Mesendoderm (in vitro differentiated cells): ENCODE results near the gene MMP27.
A peak's percentile ranks its signal among the peaks of the same experiment; 100 is the strongest.

Experiments used
- DNase-seq: peaks from one replicate; pipeline ENCODE4 v3.0.0; 2013
- H2AK5ac ChIP-seq: 2 replicates; pipeline ENCODE4 v1.6.1; 2013; ENCODE audit warnings: low read length, inconsistent platforms
- H2BK120ac ChIP-seq: 2 replicates; pipeline ENCODE4 v1.6.1; 2013; ENCODE audit warnings: low read depth, mild to moderate bottlenecking, low read length, moderate library complexity, mixed read lengths
- H2BK15ac ChIP-seq: replicated peaks from 2 replicates; pipeline ENCODE4 v1.6.1; 2013; ENCODE audit warnings: low read depth, mild to moderate bottlenecking, moderate library complexity
- H2BK5ac ChIP-seq: 2 replicates; pipeline ENCODE4 v1.6.1; 2013; ENCODE audit warnings: low read length, inconsistent platforms
- H3K18ac ChIP-seq: 2 replicates; pipeline ENCODE4 v1.6.1; 2013; ENCODE audit warnings: mild to moderate bottlenecking, low read length, mixed read lengths
- H3K23ac ChIP-seq: one replicate; pipeline ENCODE4 v1.6.1; 2013; ENCODE audit warnings: low read length
- H3K27ac ChIP-seq: 2 replicates; pipeline ENCODE4 v1.5.1; 2013; ENCODE audit warnings: low read depth, mild to moderate bottlenecking, inconsistent platforms, low read length, moderate library complexity
- H3K27me3 ChIP-seq: 2 replicates; pipeline ENCODE4 v1.6.1; 2013; ENCODE audit warnings: low read length, control low read depth, mild to moderate bottlenecking, inconsistent platforms; ENCODE audit not compliant: insufficient read depth, poor library complexity
- H3K36me3 ChIP-seq: 2 replicates; pipeline ENCODE4 v1.6.1; 2013; ENCODE audit warnings: low read length, inconsistent platforms; ENCODE audit not compliant: control insufficient read depth, insufficient read depth
- H3K4ac ChIP-seq: one replicate; pipeline ENCODE4 v1.6.1; 2013; ENCODE audit warnings: low read depth, mild to moderate bottlenecking, low read length, moderate library complexity
- H3K4me1 ChIP-seq: 2 replicates; pipeline ENCODE4 v1.6.1; 2013; ENCODE audit warnings: low read depth, low read length, inconsistent platforms; ENCODE audit not compliant: control insufficient read depth
- H3K4me2 ChIP-seq: 2 replicates; pipeline ENCODE4 v1.6.1; 2013; ENCODE audit warnings: low read length
- H3K4me3 ChIP-seq: 2 replicates; pipeline ENCODE4 v1.5.1; 2013; ENCODE audit warnings: mild to moderate bottlenecking, low read length
- H3K56ac ChIP-seq: one replicate; pipeline ENCODE4 v1.6.1; 2013; ENCODE audit warnings: low read length
- H3K79me1 ChIP-seq: 2 replicates; pipeline ENCODE4 v1.6.1; 2013; ENCODE audit warnings: low read length, inconsistent platforms
- H3K79me2 ChIP-seq: 2 replicates; pipeline ENCODE4 v1.6.1; 2013; ENCODE audit warnings: mild to moderate bottlenecking, low read length; ENCODE audit not compliant: control insufficient read depth, insufficient read depth
- H3K9ac ChIP-seq: 2 replicates; pipeline ENCODE4 v1.6.1; 2013; ENCODE audit warnings: low read length, inconsistent platforms
- H4K5ac ChIP-seq: one replicate; pipeline ENCODE4 v1.6.1; 2013; ENCODE audit warnings: low read length
- H4K8ac ChIP-seq: one replicate; pipeline ENCODE4 v1.6.1; 2013; ENCODE audit warnings: low read depth, mild to moderate bottlenecking, control low read depth, low read length, moderate library complexity
- WGBS: extraction: QIAGEN DNeasy Blood & Tissue Kit; methylation state at CpG from one replicate; pipeline ENCODE4 v1.1.7; 2013; ENCODE audit warnings: low lambda C conversion rate, missing lambda C conversion rate; ENCODE audit not compliant: insufficient coverage; ENCODE audit errors: extremely low coverage; 5-methylcytosine and 5-hydroxymethylcytosine counted together

Gene MMP27

GRCh38 chr11:102664001-102664752 is 41.4 kb downstream of the MMP27 start:
- H2BK15ac ChIP-seq, result no peak overlapping the region

DNA sequence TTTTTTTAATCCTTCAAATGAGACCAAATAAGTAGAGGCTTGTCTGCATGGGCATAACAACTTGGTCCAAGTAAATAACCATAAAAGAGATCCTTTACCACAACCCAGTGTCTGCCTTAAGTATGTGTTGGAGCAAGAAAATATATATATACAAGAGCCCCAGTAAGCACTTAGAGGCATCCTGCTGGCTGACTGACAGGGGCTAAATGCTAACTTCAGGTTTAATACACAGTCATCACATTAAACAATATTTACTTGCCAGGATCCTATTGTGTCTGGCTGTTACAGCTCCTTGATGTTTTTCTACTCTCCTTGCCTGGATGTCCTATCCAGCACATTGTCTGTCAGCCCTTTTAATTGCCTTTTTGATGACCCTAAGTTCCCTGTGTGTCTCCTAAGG is 43.0 kb downstream of the MMP27 start:
- no peak for DNase-seq
- no peak overlapping the region for H3K18ac ChIP-seq
- H3K4ac ChIP-seq, result no peak overlapping the region
- no peaks in the 10 kb centered on the region for H3K79me2 ChIP-seq
- no peak overlapping the region for H2BK15ac ChIP-seq
- H3K79me1 ChIP-seq, result no peaks in the 10 kb centered on the region
- no peak overlapping the region for H3K4me2 ChIP-seq
- no peaks in the 10 kb centered on the region for H3K36me3 ChIP-seq
- H3K27ac ChIP-seq, result no peak overlapping the region
- no peak overlapping the region for H3K9ac ChIP-seq
- no peak overlapping the region for H4K5ac ChIP-seq
- no peak overlapping the region for H3K56ac ChIP-seq
- no peak overlapping the region for H3K23ac ChIP-seq
- H4K8ac ChIP-seq, result no peak overlapping the region
- H3K4me3 ChIP-seq, result no peak overlapping the region
- no peaks in the 10 kb centered on the region for H3K4me1 ChIP-seq
- no peak overlapping the region for H2BK5ac ChIP-seq
- no peak overlapping the region for H2BK120ac ChIP-seq
- no peak overlapping the region for H2AK5ac ChIP-seq
- no peaks in the 10 kb centered on the region for H3K27me3 ChIP-seq

More at GRCh38 chr11:102664001-102664752, 41.4 kb downstream of the MMP27 start:
- Histone ChIP-seq H4K8ac (no peak overlapping the region), H3K9ac (no peak overlapping the region), H4K5ac (no peak overlapping the region), H3K4me2 (no peak overlapping the region), H3K4me1 (no peaks in the 10 kb centered on the region), H3K23ac (no peak overlapping the region), H2BK5ac (no peak overlapping the region), H3K79me2 (no peaks in the 10 kb centered on the region), H3K79me1 (no peaks in the 10 kb centered on the region), H2BK120ac (no peak overlapping the region), H3K56ac (no peak overlapping the region), H3K27me3 (no peaks in the 10 kb centered on the region), H3K36me3 (no peaks in the 10 kb centered on the region), H3K4ac (no peak overlapping the region), H2AK5ac (no peak overlapping the region), H3K4me3 (no peak overlapping the region), H3K18ac (no peak overlapping the region), H3K27ac (no peak overlapping the region)
- no CpG with 5 or more reads among the region's 13 CpGs for WGBS
- DNase-seq, result peak; percentile 33

DNA sequence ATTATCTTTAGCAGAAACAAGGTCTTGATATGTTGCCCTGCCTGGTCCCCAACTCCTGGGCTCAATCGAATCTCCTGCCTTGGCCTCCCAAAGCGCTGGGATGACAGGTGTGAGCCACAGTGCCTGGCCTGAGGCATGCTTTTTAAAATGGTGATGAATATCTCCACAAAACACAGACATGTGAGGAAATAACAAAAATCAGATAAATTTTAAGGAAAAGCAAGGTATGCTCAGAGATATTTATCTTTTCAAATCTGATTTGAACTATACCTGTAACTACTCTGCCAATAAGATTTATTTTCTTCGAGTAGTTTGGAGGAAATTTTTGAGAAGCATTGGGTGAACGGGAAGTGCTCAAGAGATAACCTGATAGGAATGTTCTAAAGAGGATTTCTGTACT is 44.5 kb downstream of the MMP27 start:
- Histone ChIP-seq H2BK120ac (no peak overlapping the region), H3K4me3 (no peak overlapping the region), H4K5ac (no peak overlapping the region), H3K23ac (no peak overlapping the region), H3K4me2 (no peak overlapping the region), H3K27me3 (no peaks in the 10 kb centered on the region), H3K36me3 (no peaks in the 10 kb centered on the region), H3K79me1 (no peaks in the 10 kb centered on the region), H2AK5ac (no peak overlapping the region), H3K4ac (no peak overlapping the region), H3K27ac (no peak overlapping the region), H2BK15ac (no peak overlapping the region), H3K79me2 (no peaks in the 10 kb centered on the region), H2BK5ac (no peak overlapping the region), H4K8ac (no peak overlapping the region), H3K4me1 (no peaks in the 10 kb centered on the region), H3K18ac (no peak overlapping the region), H3K9ac (no peak overlapping the region), H3K56ac (no peak overlapping the region)
- WGBS, result no CpG with 5 or more reads among the region's 4 CpGs
- no peak for DNase-seq

- Histone ChIP-seq H4K8ac (no peak overlapping the region), H2AK5ac (no peak overlapping the region), H3K4me2 (no peak overlapping the region), H3K18ac (no peak overlapping the region), H3K4me3 (no peak overlapping the region), H3K79me1 (no peaks in the 10 kb centered on the region), H3K56ac (no peak overlapping the region), H3K4ac (no peak overlapping the region), H3K23ac (no peak overlapping the region), H3K9ac (no peak overlapping the region), H2BK5ac (no peak overlapping the region), H3K27me3 (no peaks in the 10 kb centered on the region), H2BK120ac (no peak overlapping the region), H2BK15ac (no peak overlapping the region), H4K5ac (no peak overlapping the region), H3K36me3 (no peaks in the 10 kb centered on the region), H3K27ac (no peak overlapping the region), H3K79me2 (no peaks in the 10 kb centered on the region), H3K4me1 (no peaks in the 10 kb centered on the region)
- DNase-seq, result no peak
- no CpG with 5 or more reads among the region's 1 CpG for WGBS
Measured at GRCh38 chr11:102656528-102656927, 49.0 kb downstream of the MMP27 start.

DNA sequence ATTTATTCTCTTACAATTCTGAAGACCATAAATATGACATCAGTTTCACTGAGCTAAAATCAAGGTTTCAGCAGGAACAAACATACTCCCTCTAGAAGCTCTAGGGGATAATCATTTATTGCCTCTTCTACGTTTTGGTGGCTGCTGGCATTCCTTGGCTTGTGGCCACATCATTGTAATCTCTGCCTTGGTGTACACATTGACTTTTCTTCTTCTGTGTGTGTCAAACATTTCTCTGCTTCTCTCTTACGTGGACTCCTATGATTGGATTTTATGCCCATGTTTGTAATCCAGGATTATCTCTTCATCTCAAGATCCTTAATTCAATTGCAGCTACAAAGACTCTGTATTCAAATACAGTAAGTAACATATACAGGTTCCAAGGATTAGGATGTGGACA is 50.0 kb downstream of the MMP27 start:
- no peak overlapping the region for H3K4me3 ChIP-seq
- H2AK5ac ChIP-seq, result no peak overlapping the region
- no peak overlapping the region for H2BK120ac ChIP-seq
- no peak overlapping the region for H3K4ac ChIP-seq
- no peaks in the 10 kb centered on the region for H3K4me1 ChIP-seq
- no peak overlapping the region for H3K56ac ChIP-seq
- H2BK15ac ChIP-seq, result no peak overlapping the region
- WGBS, result no CpG with 5 or more reads among the region's 2 CpGs
- H3K9ac ChIP-seq, result no peak overlapping the region
- no peaks in the 10 kb centered on the region for H3K27me3 ChIP-seq
- no peaks in the 10 kb centered on the region for H3K36me3 ChIP-seq
- H3K23ac ChIP-seq, result no peak overlapping the region
- H4K8ac ChIP-seq, result no peak overlapping the region
- H3K18ac ChIP-seq, result no peak overlapping the region
- no peaks in the 10 kb centered on the region for H3K79me1 ChIP-seq
- no peak for DNase-seq
- no peak overlapping the region for H4K5ac ChIP-seq
- H2BK5ac ChIP-seq, result no peak overlapping the region
- H3K4me2 ChIP-seq, result no peak overlapping the region
- H3K79me2 ChIP-seq, result no peaks in the 10 kb centered on the region
- no peak overlapping the region for H3K27ac ChIP-seq

DNA sequence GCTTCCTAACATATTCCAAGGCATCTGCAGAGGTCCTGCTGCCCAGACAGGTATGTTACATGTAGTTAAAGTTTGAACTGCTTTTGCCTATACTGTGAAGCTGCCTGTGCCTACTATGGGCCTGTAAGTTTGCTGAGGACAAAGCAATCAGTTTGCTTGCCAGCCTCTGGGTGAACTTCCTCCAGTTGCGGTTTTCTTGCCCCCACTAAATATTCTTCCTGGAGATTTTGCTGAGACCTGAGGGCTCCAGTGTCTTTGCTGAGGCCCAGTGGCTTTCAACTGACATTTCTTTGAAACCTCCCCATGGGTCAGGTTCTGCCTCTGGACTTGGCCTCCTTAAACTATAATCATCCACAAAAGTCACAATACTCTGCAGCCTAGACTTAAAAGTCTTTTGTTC is 50.8 kb downstream of the MMP27 start:
- H3K27ac ChIP-seq, result no peak overlapping the region
- H3K4ac ChIP-seq, result no peak overlapping the region
- no peak overlapping the region for H3K4me3 ChIP-seq
- H3K36me3 ChIP-seq, result no peaks in the 10 kb centered on the region
- no CpG with 5 or more reads among the region's 1 CpG for WGBS
- no peak for DNase-seq
- H3K79me2 ChIP-seq, result no peaks in the 10 kb centered on the region
- no peak overlapping the region for H2BK120ac ChIP-seq
- H3K23ac ChIP-seq, result no peak overlapping the region
- H2AK5ac ChIP-seq, result no peak overlapping the region
- no peaks in the 10 kb centered on the region for H3K79me1 ChIP-seq
- H3K4me2 ChIP-seq, result no peak overlapping the region
- no peak overlapping the region for H3K9ac ChIP-seq
- H4K8ac ChIP-seq, result no peak overlapping the region
- H3K27me3 ChIP-seq, result no peaks in the 10 kb centered on the region
- H2BK15ac ChIP-seq, result no peak overlapping the region
- no peaks in the 10 kb centered on the region for H3K4me1 ChIP-seq
- H4K5ac ChIP-seq, result no peak overlapping the region
- H2BK5ac ChIP-seq, result no peak overlapping the region
- H3K56ac ChIP-seq, result no peak overlapping the region
- H3K18ac ChIP-seq, result no peak overlapping the region
